HCT116 (cell line): ENCODE data around the gene MX2. TPM values are rescaled to one million over a fixed set of nuclear protein-coding genes. Genes with fewer than 3 reads are reported as not detected.

Experiments
- ATAC-seq: fragments of 200-7000 bp; cut with Tn5 transposase; 2 replicates; pipeline ENCODE4 v1.9.1; 2020; ENCODE audit warnings: mild to moderate bottlenecking, moderate library complexity
- BruUV-seq: library from RNA; stranded (reverse); fragments of 400-500 nt; replicated peaks from 2 replicates; lab custom pipeline; 2021; lab: Mats Ljungman, UMichigan
- CTCF ChIA-PET: fragments of 300-600 bp; sonication (Branson Sonifier 250); formaldehyde crosslinking; loops from one replicate; lab custom pipeline; 2021; ENCODE audit warnings: antibody characterized with exemption; lab: Charles Lee
- POLR2A ChIA-PET: fragments of 300-600, 350-600 bp; sonication (Branson Sonifier 250); formaldehyde crosslinking; loops from one replicate; lab custom pipeline; 2021; ENCODE audit warnings: antibody characterized with exemption; lab: Charles Lee
- RAD21 ChIA-PET, 2 experiments: fragments of 300-600 bp; sonication (Branson Sonifier 250); formaldehyde crosslinking; loops; one replicate each; lab custom pipeline; 2023; ENCODE audit warnings: low total read pairs in 2 of 2; ENCODE audit not compliant: uncharacterized antibody in 2 of 2, unreplicated experiment in 2 of 2, low non-redundant PET in 1 of 2; lab: Charles Lee
- DNase-seq: peaks from one replicate; pipeline ENCODE4 v3.0.0-alpha.2; 2010; ENCODE audit warnings: low read depth, low spot score
- H2AFZ ChIP-seq: fragments of 200-600 bp; shearing (Covaris generic), sonication (generic); 2 replicates; pipeline ENCODE4 v1.6.1; 2017; ENCODE audit warnings: low read depth, mixed run types, mixed read lengths, antibody characterized with exemption, low read length; ENCODE audit not compliant: poor library complexity, severe bottlenecking
- H3K27ac ChIP-seq: 2 replicates; pipeline ENCODE4 v1.5.1; 2012; ENCODE audit warnings: low read depth, low read length
- H3K27me3 ChIP-seq: fragments of 200-600 bp; sonication (generic); 2 replicates; pipeline ENCODE4 v1.6.1; 2016; ENCODE audit warnings: mixed run types, low read length, mixed read lengths; ENCODE audit not compliant: insufficient read depth
- H3K36me3 ChIP-seq, 2 experiments: fragments of 200-500 bp in 1 of 2; fragments of 200-600 bp in 1 of 2; sonication (Bioruptor generic) in 1 of 2; sonication (generic) in 1 of 2; 2 replicates each; pipeline versions ENCODE4 v1.5.1 to v1.6.1; 2014 to 2016; ENCODE audit warnings: low read length in 2 of 2, inconsistent platforms in 1 of 2, mixed read lengths in 1 of 2, mixed run types in 1 of 2; ENCODE audit not compliant: insufficient read depth in 2 of 2, control insufficient read depth in 1 of 2
- H3K4me1 ChIP-seq, 2 experiments: fragments of 200-600 bp in 1 of 2; sonication (generic) in 1 of 2; 2 replicates each; pipeline versions ENCODE4 v1.5.1 to v1.6.1; 2012 to 2017; ENCODE audit warnings: low read length in 2 of 2, inconsistent platforms in 1 of 2, mild to moderate bottlenecking in 1 of 2, mixed read lengths in 1 of 2, mixed run types in 1 of 2, moderate library complexity in 1 of 2; ENCODE audit not compliant: insufficient read depth in 2 of 2, control insufficient read depth in 1 of 2
- H3K4me2 ChIP-seq: fragments of 200-600 bp; sonication (generic); 2 replicates; pipeline ENCODE4 v1.6.1; 2017; ENCODE audit warnings: mixed run types, low read length, mixed read lengths
- H3K4me3 ChIP-seq, 2 experiments: fragments of 200-600 bp in 1 of 2; sonication (generic) in 1 of 2; replicated peaks in 1 of 2; 2 replicates each; pipeline ENCODE4 v1.5.1; 2011 to 2016; ENCODE audit warnings: low read length in 2 of 2, control low read depth in 1 of 2, low read depth in 1 of 2, mild to moderate bottlenecking in 1 of 2, mixed read lengths in 1 of 2, mixed run types in 1 of 2
- H3K79me2 ChIP-seq: fragments of 200-600 bp; sonication (generic); 2 replicates; pipeline ENCODE4 v1.6.1; 2017; ENCODE audit warnings: mild to moderate bottlenecking, mixed run types, low read length, moderate library complexity, mixed read lengths; ENCODE audit not compliant: insufficient read depth
- H3K9ac ChIP-seq: fragments of 200-600 bp; sonication (generic); 2 replicates; pipeline ENCODE4 v1.6.1; 2016; ENCODE audit warnings: low read length, mixed read lengths
- H3K9me2 ChIP-seq: fragments of 200-600 bp; sonication (generic), shearing (Covaris generic); 2 replicates; pipeline ENCODE4 v1.6.1; 2017; ENCODE audit warnings: mixed run types, mild to moderate bottlenecking, moderate library complexity; ENCODE audit not compliant: insufficient read depth
- H3K9me3 ChIP-seq, 2 experiments: fragments of 200-500 bp in 1 of 2; fragments of 200-600 bp in 1 of 2; sonication (Bioruptor generic) in 1 of 2; sonication (generic) in 1 of 2; 2 replicates each; pipeline ENCODE4 v1.6.1; 2014 to 2017; ENCODE audit warnings: low read length in 2 of 2, mixed read lengths in 2 of 2, inconsistent platforms in 1 of 2, low read depth in 1 of 2, mild to moderate bottlenecking in 1 of 2, mixed run types in 1 of 2, moderate library complexity in 1 of 2; ENCODE audit not compliant: control insufficient read depth in 1 of 2, insufficient read depth in 1 of 2
- H4K20me1 ChIP-seq: fragments of 200-600 bp; sonication (generic), shearing (Covaris generic); 2 replicates; pipeline ENCODE4 v1.6.1; 2017; ENCODE audit warnings: mixed run types, mild to moderate bottlenecking, moderate library complexity; ENCODE audit not compliant: insufficient read depth
- ATF3 ChIP-seq: IDR thresholded peaks from 2 replicates; pipeline ENCODE4 v1.6.1; 2012
- CBX3 ChIP-seq: IDR thresholded peaks from 2 replicates; pipeline ENCODE4 v1.6.1; 2012; ENCODE audit warnings: low read depth
- CEBPB ChIP-seq: IDR thresholded peaks from 2 replicates; pipeline ENCODE4 v1.6.1; 2012; ENCODE audit warnings: low read depth
- EGR1 ChIP-seq: IDR thresholded peaks from 2 replicates; pipeline ENCODE4 v1.6.1; 2012; ENCODE audit warnings: low read depth
- ELF1 ChIP-seq: IDR thresholded peaks from 2 replicates; pipeline ENCODE4 v1.6.1; 2012; ENCODE audit warnings: low read depth, borderline replicate concordance
- EZH2 ChIP-seq: fragments of 200-600 bp; sonication (generic); IDR thresholded peaks from 2 replicates; pipeline ENCODE4 v1.6.1; 2017; ENCODE audit warnings: antibody characterized with exemption, mixed run types
- EZH2phosphoT487 ChIP-seq: fragments of 200-600 bp; IDR thresholded peaks from 2 replicates; pipeline ENCODE4 v1.6.1; 2018; ENCODE audit warnings: antibody characterized with exemption, borderline replicate concordance
- POLR2A ChIP-seq: IDR thresholded peaks from 2 replicates; pipeline ENCODE4 v1.7.0; 2011; ENCODE audit warnings: borderline replicate concordance; ENCODE audit not compliant: insufficient read depth, insufficient read length; ENCODE audit errors: extremely low read depth
- POLR2AphosphoS5 ChIP-seq: IDR thresholded peaks from 2 replicates; pipeline ENCODE4 v1.6.1; 2011; ENCODE audit warnings: mild to moderate bottlenecking, low read depth, low read length, moderate library complexity
- RAD21 ChIP-seq: IDR thresholded peaks from 2 replicates; pipeline ENCODE4 v1.6.1; 2012; ENCODE audit warnings: low read depth, mild to moderate bottlenecking
- REST ChIP-seq: IDR thresholded peaks from 2 replicates; pipeline ENCODE4 v1.6.1; 2012; ENCODE audit warnings: low read depth
- SIN3A ChIP-seq: IDR thresholded peaks from 2 replicates; pipeline ENCODE4 v1.6.1; 2012; ENCODE audit warnings: low read depth
- SP1 ChIP-seq: IDR thresholded peaks from 2 replicates; pipeline ENCODE4 v1.6.1; 2012; ENCODE audit warnings: low read depth
- SRF ChIP-seq: IDR thresholded peaks from 2 replicates; pipeline ENCODE4 v1.6.1; 2012; ENCODE audit warnings: low read depth
- TCF7L2 ChIP-seq: IDR thresholded peaks from 2 replicates; pipeline ENCODE4 v1.7.0; 2011; ENCODE audit warnings: borderline replicate concordance, inconsistent platforms; ENCODE audit not compliant: insufficient read depth, insufficient read length; ENCODE audit errors: extremely low read depth
- YY1 ChIP-seq: IDR thresholded peaks from 2 replicates; pipeline ENCODE4 v1.6.1; 2011; ENCODE audit warnings: low read length, low read depth, moderate library complexity, mild to moderate bottlenecking; ENCODE audit not compliant: insufficient replicate concordance; ENCODE audit errors: extremely low read depth
- ZFX ChIP-seq: fragments of 450-650 bp; IDR thresholded peaks from 2 replicates; pipeline ENCODE4 v1.6.1; 2017
- ZNF274 ChIP-seq: fragments of 200-500 bp; sonication (Bioruptor generic); IDR thresholded peaks from 2 replicates; pipeline ENCODE4 v1.6.1; 2014; ENCODE audit warnings: mild to moderate bottlenecking, low read depth, low read length, inconsistent platforms
- intact Hi-C: fragments of 100-400 bp; cut with micrococcal nuclease; formaldehyde crosslinking; loops from 2 replicates; pipeline ENCODE4 v1.10.0; 2022
- total RNA-seq: library from RNA; stranded (reverse); gene quantifications from one replicate; pipeline ENCODE4 v1.2.1, GENCODE V29; 2021; ENCODE audit not compliant: unreplicated experiment
- TF ChIP-seq, protein P1 (sequence below): IDR thresholded peaks from 2 replicates; pipeline ENCODE4 v1.6.1; 2012
- TF ChIP-seq, protein P2 (sequence below), 3 experiments: fragments of 200-600 bp in 1 of 3; sonication (generic) in 1 of 3; IDR thresholded peaks in 2 of 3; conservative IDR thresholded peaks in 1 of 3; 2 replicates each; pipeline ENCODE4 v1.5.1; 2012 to 2017; ENCODE audit warnings: low read depth in 2 of 3, low read length in 2 of 3, antibody characterized with exemption in 1 of 3, borderline replicate concordance in 1 of 3, control low read depth in 1 of 3, mild to moderate bottlenecking in 1 of 3, mixed read lengths in 1 of 3, mixed run types in 1 of 3, moderate library complexity in 1 of 3; ENCODE audit not compliant: insufficient read depth in 1 of 3

Gene MX2
- total RNA-seq, 1 experiment from 2014 or later = 0.22 TPM

- TF ChIP-seq REST (no peak), POLR2A (no peak), POLR2AphosphoS5 (no peak), EGR1 (no peak), ZFX (no peak), SRF (no peak), EZH2 (no peak), EZH2phosphoT487 (no peak), ZNF274 (no peak)
Observed at GRCh38 chr21:41367945-41368734, 6.3 kb downstream of the MX2 start (continued).

DNA sequence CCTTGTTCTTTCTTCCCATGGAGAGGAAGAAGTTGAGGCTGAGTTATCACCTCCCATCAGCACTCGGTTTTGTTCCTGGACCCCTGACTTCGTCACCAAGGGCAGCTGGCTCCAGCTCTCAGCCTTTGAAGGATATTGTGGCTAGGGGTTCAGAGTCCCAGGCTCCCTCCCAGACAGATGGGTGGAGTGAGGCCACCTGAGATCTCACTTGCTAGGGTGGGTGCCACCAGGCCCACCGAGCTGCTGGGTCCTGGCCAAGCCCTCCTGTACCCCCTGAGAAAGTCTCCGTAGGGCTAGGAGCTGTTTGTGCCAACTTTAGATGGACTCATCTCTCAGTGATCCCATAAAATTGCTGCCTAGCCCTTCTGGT, 6.9 kb downstream of the MX2 start:
- POLR2A ChIA-PET = no interaction called here
- intact Hi-C loops = no loop called here
- H3K27ac ChIP-seq = no peak overlapping the region

More for the DNA sequence above, 6.9 kb downstream of the MX2 start:
- RAD21 ChIA-PET = no interaction called here
- CTCF ChIA-PET = no interaction called here
- Histone ChIP-seq H2AFZ (no peak overlapping the region), H3K4me3 (no peak overlapping the region), H3K27me3 (no peaks in the 10 kb centered on the region), H3K9ac (no peak overlapping the region), H3K36me3 (no peaks in the 10 kb centered on the region), H4K20me1 (no peaks in the 10 kb centered on the region), H3K4me1 (peaks cover 3 to 5% of the 10 kb centered on the region in 2 experiments; a peak in 3 of 4 replicates), H3K79me2 (no peaks in the 10 kb centered on the region), H3K4me2 (no peak overlapping the region), H3K9me3 (no peaks in the 10 kb centered on the region), H3K9me2 (no peaks in the 10 kb centered on the region)
- ATAC-seq (no peak), DNase-seq (no peak)
- TF ChIP-seq EGR1 = no peak
- TF ChIP-seq ATF3 = no peak
- no peak for TF ChIP-seq ZFX
- TF ChIP-seq POLR2AphosphoS5 = no peak
- TF ChIP-seq ELF1 = no peak
- no peak for TF ChIP-seq SRF
- no peak for TF ChIP-seq SIN3A
- TF ChIP-seq YY1 = no peak
- TF ChIP-seq, protein P1, sequence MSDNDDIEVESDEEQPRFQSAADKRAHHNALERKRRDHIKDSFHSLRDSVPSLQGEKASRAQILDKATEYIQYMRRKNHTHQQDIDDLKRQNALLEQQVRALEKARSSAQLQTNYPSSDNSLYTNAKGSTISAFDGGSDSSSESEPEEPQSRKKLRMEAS = no peak
- TF ChIP-seq SP1 = no peak
- no peak for TF ChIP-seq RAD21
- TF ChIP-seq, protein P2, sequence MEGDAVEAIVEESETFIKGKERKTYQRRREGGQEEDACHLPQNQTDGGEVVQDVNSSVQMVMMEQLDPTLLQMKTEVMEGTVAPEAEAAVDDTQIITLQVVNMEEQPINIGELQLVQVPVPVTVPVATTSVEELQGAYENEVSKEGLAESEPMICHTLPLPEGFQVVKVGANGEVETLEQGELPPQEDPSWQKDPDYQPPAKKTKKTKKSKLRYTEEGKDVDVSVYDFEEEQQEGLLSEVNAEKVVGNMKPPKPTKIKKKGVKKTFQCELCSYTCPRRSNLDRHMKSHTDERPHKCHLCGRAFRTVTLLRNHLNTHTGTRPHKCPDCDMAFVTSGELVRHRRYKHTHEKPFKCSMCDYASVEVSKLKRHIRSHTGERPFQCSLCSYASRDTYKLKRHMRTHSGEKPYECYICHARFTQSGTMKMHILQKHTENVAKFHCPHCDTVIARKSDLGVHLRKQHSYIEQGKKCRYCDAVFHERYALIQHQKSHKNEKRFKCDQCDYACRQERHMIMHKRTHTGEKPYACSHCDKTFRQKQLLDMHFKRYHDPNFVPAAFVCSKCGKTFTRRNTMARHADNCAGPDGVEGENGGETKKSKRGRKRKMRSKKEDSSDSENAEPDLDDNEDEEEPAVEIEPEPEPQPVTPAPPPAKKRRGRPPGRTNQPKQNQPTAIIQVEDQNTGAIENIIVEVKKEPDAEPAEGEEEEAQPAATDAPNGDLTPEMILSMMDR (IDR thresholded peaks at IDR 0.05 in 2 of 3, conservative IDR thresholded peaks at IDR 0.05 in 1 of 3; ENCODE audit: borderline replicate concordance in 1 of 3, insufficient read depth in 1 of 3, low read depth in 2 of 3, low read length in 2 of 3) = no peak
- TF ChIP-seq POLR2A = no peak
- TF ChIP-seq CEBPB = no peak
- no peak for TF ChIP-seq CBX3
- TF ChIP-seq EZH2phosphoT487 = no peak
- TF ChIP-seq TCF7L2 = no peak
- BruUV-seq = no TSS peak
